ENCODE measurements around the gene CHMP5.

CHMP5 gene

GRCh38 chr9:33264473-33265177, at the start of gene CHMP5, which contains the start of gene BAG1:
Gene CHMP5 (plus strand): TSS chr9:33265049. CDS start chr9:33265079, 30 bp downstream.
Gene BAG1 (minus strand): TSS chr9:33264708.
- peak; percentile 36 for DNase-seq

DNA sequence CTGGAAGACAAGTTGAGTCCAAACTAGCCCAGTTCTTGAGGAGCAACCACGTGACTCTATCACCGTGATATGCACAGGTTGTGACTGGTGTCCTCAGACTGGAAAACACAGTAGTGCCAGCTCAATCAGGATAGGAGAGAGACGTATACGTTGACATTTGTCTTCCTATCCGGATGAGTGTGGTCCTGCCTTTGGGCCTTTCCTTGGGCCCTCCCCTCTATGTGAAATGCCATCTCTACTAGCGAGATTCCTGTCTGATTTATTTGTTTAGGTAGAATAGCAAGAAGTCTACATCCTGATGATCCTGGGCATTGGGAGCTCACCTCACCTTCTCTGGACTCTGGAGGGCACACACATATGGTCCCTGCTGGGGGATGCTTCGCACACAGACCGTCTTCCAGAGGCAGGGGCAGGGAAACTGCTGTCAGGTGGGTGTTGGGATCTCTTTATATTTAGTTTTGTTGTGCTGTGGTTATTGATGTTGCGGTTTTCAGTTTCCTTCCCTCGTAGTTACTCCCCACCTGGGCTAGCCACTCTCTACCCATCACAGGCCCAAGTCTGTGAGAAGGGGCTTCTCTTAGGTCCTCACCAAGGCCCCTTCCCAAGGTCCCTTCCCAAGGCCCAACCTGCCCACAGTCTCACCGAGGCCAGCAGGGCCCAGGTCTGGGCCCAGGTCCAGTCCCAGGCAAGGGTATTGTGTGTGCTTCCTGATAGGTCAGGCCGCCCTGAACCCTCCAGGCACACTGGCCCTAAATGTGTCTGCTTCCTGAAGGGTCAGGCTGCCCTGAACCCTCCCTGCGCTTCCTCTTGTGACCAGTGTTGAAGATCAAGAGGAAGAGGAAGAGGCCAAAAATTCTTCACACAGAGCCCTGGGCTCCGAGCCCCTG, 43.9 kb upstream of the CHMP5 start:
- no peak for DNase-seq

DNA sequence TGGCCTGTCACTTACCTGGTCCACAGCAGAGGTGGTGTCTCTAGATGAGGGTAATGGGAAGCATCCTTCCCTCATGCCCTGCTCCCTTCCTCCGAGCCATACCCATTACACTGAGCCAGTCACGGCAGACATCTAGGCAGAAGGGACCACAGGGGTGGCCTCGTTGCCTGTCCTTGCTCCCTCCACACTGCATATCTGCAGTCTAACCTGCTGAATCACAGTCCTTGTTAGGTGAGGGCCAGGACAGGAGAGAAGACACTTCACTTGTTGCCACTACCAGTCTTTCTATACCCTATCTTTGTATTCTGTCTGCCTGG, 43.3 kb upstream of the CHMP5 start:
- no peak for DNase-seq

- DNase-seq = no peak
These were observed 42.8 kb upstream of the CHMP5 start for GRCh38 chr9:33222031-33222430.

GRCh38 chr9:33223696-33224095, 41.2 kb upstream of the CHMP5 start:
- DNase-seq = no peak

GRCh38 chr9:33225319-33226147, 39.3 kb upstream of the CHMP5 start:
- DNase-seq = no peak

DNA sequence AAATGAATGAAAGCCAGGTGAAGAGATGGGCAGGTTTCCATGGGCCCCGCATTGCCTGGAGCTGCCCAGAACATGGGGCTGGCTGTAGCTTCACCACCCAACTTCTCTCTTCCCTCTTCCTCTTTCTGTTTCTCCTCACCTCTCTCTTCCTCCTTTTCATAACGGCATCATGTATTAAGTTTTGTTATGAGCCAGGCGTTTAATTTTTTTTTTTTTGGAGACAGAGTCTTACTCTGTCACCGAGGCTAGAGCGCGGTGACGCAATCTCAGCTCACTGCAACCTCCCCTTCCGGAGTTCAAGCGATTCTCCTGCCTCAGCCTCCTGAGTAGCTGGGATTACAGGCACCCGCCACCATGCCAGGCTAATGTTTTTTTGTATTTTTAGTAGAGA, 37.8 kb upstream of the CHMP5 start:
- DNase-seq = no peak

GRCh38 chr9:33227741-33228140, 37.1 kb upstream of the CHMP5 start:
- DNase-seq = no peak

GRCh38 chr9:33228606-33229005, 36.2 kb upstream of the CHMP5 start:
- DNase-seq = no peak

DNA sequence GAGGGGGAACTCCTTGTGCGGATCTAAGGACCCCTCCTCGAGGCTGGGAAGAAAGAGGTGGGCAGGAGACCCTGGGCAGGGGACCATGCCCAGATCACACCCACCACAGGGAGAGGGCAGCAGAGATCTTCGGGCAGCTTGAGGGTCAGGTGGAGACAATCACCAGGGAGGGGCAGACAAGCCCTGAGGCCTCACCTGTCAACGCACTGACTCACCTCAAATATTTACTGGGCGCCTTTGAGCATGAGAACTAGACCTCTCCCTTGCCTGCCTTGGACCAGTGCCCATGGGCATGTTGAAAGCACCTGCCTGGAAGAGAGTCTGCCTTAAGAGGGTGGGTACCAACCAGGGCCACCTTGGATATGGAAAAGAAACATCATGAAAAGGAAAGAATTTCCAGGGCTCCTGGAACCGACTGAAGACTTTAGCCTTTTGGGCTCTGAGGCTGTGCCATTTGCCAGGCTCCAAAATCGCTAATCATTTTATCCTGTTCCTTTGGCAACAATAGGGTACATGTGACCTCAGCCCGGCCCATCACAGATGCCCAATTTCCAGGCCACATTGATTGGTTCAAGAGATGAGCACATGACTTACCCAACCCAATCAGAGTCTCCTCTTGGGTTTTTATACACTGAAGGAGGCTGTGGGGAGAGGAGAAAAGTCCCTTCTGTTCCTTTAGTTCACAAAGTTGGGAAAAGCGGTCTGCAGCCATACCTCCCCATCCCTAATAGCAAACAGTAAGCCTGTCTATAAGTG, 35.3 kb upstream of the CHMP5 start:
- DNase-seq = no peak

DNA sequence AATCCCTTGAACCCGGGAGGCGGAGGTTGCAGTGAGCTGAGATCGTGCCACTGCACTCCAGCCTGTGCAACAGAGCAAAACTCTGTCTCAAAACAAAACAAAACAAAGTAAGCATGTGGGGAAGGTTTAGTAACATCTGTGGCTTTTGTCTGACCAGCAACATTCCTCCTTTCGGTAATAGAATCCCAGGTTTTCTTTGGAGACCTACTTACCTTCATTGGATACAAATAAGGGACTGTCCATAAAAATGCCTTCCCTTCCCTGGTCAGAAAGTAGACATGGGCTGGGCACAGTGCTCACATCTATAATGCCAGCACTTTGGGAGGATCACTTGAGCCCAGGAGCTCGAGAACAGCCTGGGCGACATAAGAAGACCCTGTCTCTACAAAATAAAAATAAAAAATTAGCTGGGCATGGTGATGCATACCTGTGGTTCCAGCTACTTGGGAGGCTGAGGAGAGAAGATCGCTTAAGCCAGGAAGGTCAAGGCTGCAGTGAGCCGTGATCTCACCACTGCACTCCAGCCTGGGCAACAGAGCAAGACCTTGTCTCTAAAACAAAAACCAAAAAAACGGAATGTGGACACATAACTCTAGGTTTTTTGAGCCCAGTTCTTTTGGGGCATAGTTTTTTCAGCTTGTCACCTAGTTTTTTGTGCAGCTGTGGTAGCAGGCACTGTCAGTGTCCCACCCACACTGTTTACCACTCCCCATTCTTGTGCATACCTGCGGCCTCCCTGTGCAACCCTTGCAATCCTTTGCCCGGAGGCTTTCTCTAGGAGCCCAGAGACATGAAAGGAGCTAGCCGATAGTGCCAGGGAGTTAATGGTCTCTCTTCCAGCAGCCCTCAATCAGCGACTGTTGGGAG, 33.9 kb upstream of the CHMP5 start:
- DNase-seq = no peak

GRCh38 chr9:33231623-33231942, 33.3 kb upstream of the CHMP5 start:
- no peak for DNase-seq

DNA sequence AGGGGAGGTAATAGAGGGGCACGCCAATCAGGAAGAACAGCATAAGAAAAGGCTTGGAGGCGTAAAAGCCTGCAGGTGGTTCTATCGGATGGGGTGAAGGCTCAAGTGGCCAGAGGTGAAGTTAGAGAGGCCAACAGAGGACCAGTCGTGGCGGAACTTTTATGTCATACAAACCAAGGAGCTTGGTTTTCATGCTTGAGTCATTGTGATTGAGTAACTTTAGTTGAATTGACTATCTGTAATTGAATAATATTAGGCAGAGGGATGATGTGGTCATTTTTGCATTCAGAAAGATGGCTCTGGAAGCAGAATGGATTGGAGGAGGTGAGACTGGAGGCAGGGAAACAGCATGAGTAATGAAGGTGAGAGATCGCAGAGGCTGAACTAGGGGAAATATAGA, 32.0 kb upstream of the CHMP5 start:
- no peak for DNase-seq

GRCh38 chr9:33233626-33234342, 31.1 kb upstream of the CHMP5 start:
- no peak for DNase-seq

- no peak for DNase-seq
These were observed 30.1 kb upstream of the CHMP5 start for GRCh38 chr9:33234511-33235467.

DNA sequence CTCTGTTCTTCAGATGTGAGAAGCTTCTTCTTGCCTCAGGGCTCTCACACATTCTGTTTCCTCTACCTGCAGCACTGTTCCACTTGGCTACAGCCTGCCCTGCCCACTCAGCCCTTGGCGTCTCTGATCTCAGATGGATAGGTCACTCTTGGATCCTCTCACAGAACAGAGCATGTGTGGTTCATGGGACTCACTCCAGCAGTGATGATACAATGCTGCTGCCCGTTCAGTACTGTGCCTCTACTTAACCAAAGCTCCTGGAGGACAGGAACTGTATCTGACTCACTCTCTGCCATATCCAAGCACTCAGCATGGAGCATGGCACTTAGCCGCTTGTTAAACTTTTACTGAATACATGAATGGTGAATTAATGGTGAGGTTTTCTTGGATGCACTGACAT, 28.3 kb upstream of the CHMP5 start:
- no peak for DNase-seq

DNA sequence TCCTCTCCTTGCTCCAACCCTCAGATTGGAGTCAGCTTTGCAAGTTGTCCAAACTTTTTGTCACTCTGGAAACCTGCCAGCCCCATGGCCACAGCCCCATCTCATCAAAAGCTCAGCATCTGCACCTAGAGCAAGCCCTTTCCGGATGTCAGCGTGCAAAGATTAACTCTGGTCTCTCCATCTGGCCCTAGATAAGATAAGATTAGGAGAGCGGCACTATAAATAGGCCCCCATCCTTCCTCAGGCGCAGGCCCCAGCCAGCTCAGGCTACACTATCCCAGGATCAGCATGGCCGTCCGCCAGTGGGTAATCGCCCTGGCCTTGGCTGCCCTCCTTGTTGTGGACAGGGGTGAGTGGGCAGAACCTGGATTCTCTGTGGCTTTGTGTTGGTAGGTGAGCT, 24.9 kb upstream of the CHMP5 start, which contains the start of gene SPINK4:
Gene SPINK4, plus strand, starts transcription at position 247 of the 400 bp plus-strand sequence. Its CDS starts 42 bp downstream, at position 289.
- DNase-seq = no peak

DNA sequence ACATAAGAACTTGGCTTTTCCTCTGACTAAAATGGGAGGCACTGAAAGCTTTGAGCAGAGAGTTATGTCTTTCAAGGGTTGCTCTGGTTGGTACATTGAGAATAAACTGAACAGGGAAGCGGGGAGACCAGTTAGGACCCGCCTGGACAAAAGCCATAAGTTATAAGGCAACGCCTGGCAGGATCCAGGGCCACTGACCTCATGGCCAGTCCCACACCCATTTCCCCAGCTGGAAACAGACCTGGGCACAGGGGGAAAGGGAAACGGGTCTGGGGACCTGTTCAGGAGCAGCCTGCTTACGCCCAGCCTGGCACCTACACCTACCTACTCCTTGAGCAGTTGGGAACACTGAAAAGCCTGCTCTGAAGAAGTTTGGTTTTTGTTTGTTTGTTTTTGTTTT, 23.6 kb upstream of the CHMP5 start:
- DNase-seq = no peak

- DNase-seq = no peak
These were observed 22.2 kb upstream of the CHMP5 start for GRCh38 chr9:33242609-33243134.
